Caco-2 (cell line): ENCODE data around the gene SRGAP1. TPM values are rescaled to one million over a fixed set of nuclear protein-coding genes. Genes with fewer than 3 reads are reported as not detected.

Source experiments
- BruUV-seq: library from RNA; stranded (reverse); fragments of 400-500 nt; replicated peaks from 2 replicates; lab custom pipeline; 2021; lab: Mats Ljungman, UMichigan
- CTCF ChIA-PET: fragments of 300-600 bp; sonication (Branson Sonifier 250); formaldehyde crosslinking; loops from one replicate; lab custom pipeline; 2022; ENCODE audit warnings: antibody characterized with exemption; lab: Charles Lee
- POLR2A ChIA-PET: fragments of 300-600 bp; sonication (Branson Sonifier 250); formaldehyde crosslinking; loops from one replicate; lab custom pipeline; 2022; ENCODE audit warnings: antibody characterized with exemption; lab: Charles Lee
- DNase-seq, 2 experiments: peaks; one replicate each; pipeline versions ENCODE4 v3.0.0 to v3.0.0-alpha.2; 2020 to 2022
- H3K27me3 ChIP-seq: replicated peaks from 2 replicates; pipeline ENCODE4 v1.6.0; 2011; ENCODE audit warnings: low read length; ENCODE audit not compliant: control insufficient read depth, insufficient read depth
- H3K36me3 ChIP-seq: 2 replicates; pipeline ENCODE4 v1.5.1; 2011; ENCODE audit warnings: low read length; ENCODE audit not compliant: control insufficient read depth, insufficient read depth
- H3K4me1 ChIP-seq: fragments of 250-450 bp; sonication (Bioruptor Pico); 2 replicates; pipeline ENCODE4 v1.5.1; 2020; ENCODE audit warnings: mild to moderate bottlenecking
- H3K4me3 ChIP-seq: 2 replicates; pipeline ENCODE4 v1.5.1; 2011; ENCODE audit warnings: low read depth, mild to moderate bottlenecking, control low read depth, low read length
- H3K9me3 ChIP-seq: fragments of 250-450 bp; sonication (Bioruptor Pico); 2 replicates; pipeline ENCODE4 v1.5.1; 2020; ENCODE audit warnings: mild to moderate bottlenecking, moderate library complexity
- H3K27ac Mint-ChIP-seq: one replicate; pipeline ENCODE4 v1.8.0; 2022; ENCODE audit warnings: mixed read lengths; ENCODE audit not compliant: unreplicated experiment
- H3K27me3 Mint-ChIP-seq: one replicate; pipeline ENCODE4 v1.8.0; 2022; ENCODE audit warnings: mixed read lengths; ENCODE audit not compliant: insufficient read depth, unreplicated experiment
- H3K36me3 Mint-ChIP-seq: one replicate; pipeline ENCODE4 v1.8.0; 2022; ENCODE audit warnings: mild to moderate bottlenecking, mixed read lengths; ENCODE audit not compliant: insufficient read depth, unreplicated experiment
- H3K4me1 Mint-ChIP-seq: one replicate; pipeline ENCODE4 v1.8.0; 2022; ENCODE audit warnings: low read depth, mixed read lengths; ENCODE audit not compliant: unreplicated experiment
- H3K4me3 Mint-ChIP-seq: one replicate; pipeline ENCODE4 v1.8.0; 2022; ENCODE audit warnings: mild to moderate bottlenecking, moderate library complexity, mixed read lengths; ENCODE audit not compliant: unreplicated experiment
- H3K9me3 Mint-ChIP-seq: one replicate; pipeline ENCODE4 v1.8.0; 2022; ENCODE audit warnings: mixed read lengths; ENCODE audit not compliant: unreplicated experiment
- intact Hi-C: fragments of 100-400 bp; cut with micrococcal nuclease; formaldehyde crosslinking; loops from one replicate; pipeline ENCODE4 v1.10.0; 2022; ENCODE audit not compliant: unreplicated experiment
- total RNA-seq: library from RNA; stranded (reverse); gene quantifications from 2 replicates; pipeline ENCODE4 v1.2.3, GENCODE V29; 2022
- TF ChIP-seq, protein P1 (sequence below), 2 experiments: fragments of 200-600 bp in 1 of 2; IDR thresholded peaks; 1 replicate in 1 of 2; 2 replicates in 1 of 2; pipeline versions ENCODE4 v1.5.1 to v1.8.0; 2011 to 2022; ENCODE audit warnings: antibody characterized with exemption in 1 of 2, control low read depth in 1 of 2, inconsistent platforms in 1 of 2, low read depth in 1 of 2, low read length in 1 of 2, mild to moderate bottlenecking in 1 of 2, moderate library complexity in 1 of 2; ENCODE audit not compliant: insufficient read depth in 1 of 2, severe bottlenecking in 1 of 2, unreplicated experiment in 1 of 2

The SRGAP1 gene
- total RNA-seq, 1 experiment from 2014 or later: 22.1 TPM

DNA sequence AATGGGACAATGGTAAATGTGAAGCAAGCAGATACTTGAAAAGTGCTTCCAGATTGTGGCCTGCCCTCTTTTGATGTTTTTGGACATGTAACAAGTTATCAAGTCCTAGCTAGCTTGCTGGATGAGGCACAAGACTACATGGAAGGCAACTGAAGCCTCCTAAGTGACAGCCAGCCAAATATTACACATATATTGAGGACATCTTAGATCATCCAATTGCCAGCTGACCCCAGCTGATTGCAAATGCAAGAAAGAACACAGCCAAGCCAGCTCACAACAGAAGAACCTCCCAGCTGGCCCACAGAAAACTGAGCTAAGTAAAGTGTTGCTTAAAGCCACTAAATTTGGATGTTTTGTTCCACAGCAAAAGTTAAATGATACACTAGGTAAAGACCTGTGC, 156.9 kb downstream of the SRGAP1 start:
- Histone ChIP-seq H3K4me3 (no peak overlapping the region), H3K9me3 (no peaks in the 10 kb centered on the region), H3K27me3 (no peaks in the 10 kb centered on the region), H3K36me3 (no peaks in the 10 kb centered on the region), H3K4me1 (peaks cover 7% of the 10 kb centered on the region)
- BruUV-seq: no TSS peak
- no peaks in the 10 kb centered on the region for H3K27me3 Mint-ChIP-seq
- ChIA-PET POLR2A (no interaction called here), CTCF (no interaction called here)
- TF ChIP-seq, protein P1, sequence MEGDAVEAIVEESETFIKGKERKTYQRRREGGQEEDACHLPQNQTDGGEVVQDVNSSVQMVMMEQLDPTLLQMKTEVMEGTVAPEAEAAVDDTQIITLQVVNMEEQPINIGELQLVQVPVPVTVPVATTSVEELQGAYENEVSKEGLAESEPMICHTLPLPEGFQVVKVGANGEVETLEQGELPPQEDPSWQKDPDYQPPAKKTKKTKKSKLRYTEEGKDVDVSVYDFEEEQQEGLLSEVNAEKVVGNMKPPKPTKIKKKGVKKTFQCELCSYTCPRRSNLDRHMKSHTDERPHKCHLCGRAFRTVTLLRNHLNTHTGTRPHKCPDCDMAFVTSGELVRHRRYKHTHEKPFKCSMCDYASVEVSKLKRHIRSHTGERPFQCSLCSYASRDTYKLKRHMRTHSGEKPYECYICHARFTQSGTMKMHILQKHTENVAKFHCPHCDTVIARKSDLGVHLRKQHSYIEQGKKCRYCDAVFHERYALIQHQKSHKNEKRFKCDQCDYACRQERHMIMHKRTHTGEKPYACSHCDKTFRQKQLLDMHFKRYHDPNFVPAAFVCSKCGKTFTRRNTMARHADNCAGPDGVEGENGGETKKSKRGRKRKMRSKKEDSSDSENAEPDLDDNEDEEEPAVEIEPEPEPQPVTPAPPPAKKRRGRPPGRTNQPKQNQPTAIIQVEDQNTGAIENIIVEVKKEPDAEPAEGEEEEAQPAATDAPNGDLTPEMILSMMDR (IDR thresholded peaks at IDR 0.05; ENCODE audit: insufficient read depth in 1 of 2, low read depth in 1 of 2, low read length in 1 of 2, severe bottlenecking in 1 of 2, unreplicated experiment in 1 of 2): no peak
- H3K9me3 Mint-ChIP-seq: peaks cover 19% of the 10 kb centered on the region
- intact Hi-C loops: loop anchor here (10.0 kb wide), 1 partner anchor 157 kb away; the partner anchor contains the start of gene SRGAP1
- no peak for DNase-seq
- H3K27ac Mint-ChIP-seq: no peak overlapping the region
- peaks cover 19% of the 10 kb centered on the region for H3K36me3 Mint-ChIP-seq
- no peak overlapping the region for H3K4me3 Mint-ChIP-seq
- peaks cover 22% of the 10 kb centered on the region for H3K4me1 Mint-ChIP-seq

GRCh38 chr12:64004641-64005040, 160.1 kb downstream of the SRGAP1 start:
- CTCF ChIA-PET: no interaction called here
- TF ChIP-seq, protein P1 (IDR thresholded peaks at IDR 0.05; ENCODE audit: insufficient read depth in 1 of 2, low read depth in 1 of 2, low read length in 1 of 2, severe bottlenecking in 1 of 2, unreplicated experiment in 1 of 2): no peak
- no TSS peak for BruUV-seq
- no peaks in the 10 kb centered on the region for H3K27me3 Mint-ChIP-seq
- H3K4me1 Mint-ChIP-seq: peaks cover 14% of the 10 kb centered on the region
- no peak overlapping the region for H3K27ac Mint-ChIP-seq
- peaks cover 29% of the 10 kb centered on the region for H3K4me1 ChIP-seq
- H3K36me3 Mint-ChIP-seq: peaks cover 19% of the 10 kb centered on the region
- POLR2A ChIA-PET: no interaction called here
- peaks cover 4% of the 10 kb centered on the region; the same call in 1 of the 2 replicates for H3K9me3 ChIP-seq
- intact Hi-C loops: loop anchor here (10.0 kb wide), 1 partner anchor 160 kb away; the partner anchor contains the start of gene SRGAP1
- no peak overlapping the region for H3K4me3 Mint-ChIP-seq
- H3K27me3 ChIP-seq: no peaks in the 10 kb centered on the region
- no peak for DNase-seq
- no peak overlapping the region for H3K4me3 ChIP-seq
- H3K9me3 Mint-ChIP-seq: peaks cover 23% of the 10 kb centered on the region
- no peaks in the 10 kb centered on the region for H3K36me3 ChIP-seq

- DNase-seq: no peak
- Histone ChIP-seq H3K27me3 (no peaks in the 10 kb centered on the region), H3K4me3 (no peak overlapping the region), H3K4me1 (peaks cover 29% of the 10 kb centered on the region), H3K9me3 (peaks cover 4% of the 10 kb centered on the region; the same call in 1 of the 2 replicates), H3K36me3 (no peaks in the 10 kb centered on the region)
- Mint-ChIP-seq H3K36me3 (peaks cover 18% of the 10 kb centered on the region), H3K27me3 (no peaks in the 10 kb centered on the region), H3K4me3 (no peak overlapping the region), H3K4me1 (peaks cover 7% of the 10 kb centered on the region), H3K27ac (peak overlapping the region; percentile 46), H3K9me3 (peaks cover 23% of the 10 kb centered on the region)
- POLR2A ChIA-PET: no interaction called here
- TF ChIP-seq, protein P1 (IDR thresholded peaks at IDR 0.05; ENCODE audit: insufficient read depth in 1 of 2, low read depth in 1 of 2, low read length in 1 of 2, severe bottlenecking in 1 of 2, unreplicated experiment in 1 of 2): no peak
- no TSS peak for BruUV-seq
- intact Hi-C loops: loop anchor here (10.0 kb wide), 1 partner anchor 162 kb away; the partner anchor contains the start of gene SRGAP1
- CTCF ChIA-PET: no interaction called here
Observed at GRCh38 chr12:64006211-64006825, 161.8 kb downstream of the SRGAP1 start.
